ENCODE results near the gene TOP3B. TPM values are rescaled to one million over a fixed set of nuclear protein-coding genes. Genes with fewer than 3 reads are reported as not detected.
A peak's percentile ranks its signal among the peaks of the same experiment; 100 is the strongest.

TOP3B gene
- total RNA-seq, 2 experiments from 2014 or later: 45.6 to 51.6 TPM

- peaks cover 33% of the 10 kb centered on the region for H3K4me1 Mint-ChIP-seq
- POLR2A ChIA-PET: interaction anchor here (0.6 to 1.1 kb wide), 2 partner anchors 10 to 1109 kb away, joined by 3 read pairs; no protein-coding TSS in a partner anchor
- H3K36me3 Mint-ChIP-seq (ENCODE audit: low read depth): no peaks in the 10 kb centered on the region
Measured at GRCh38 chr22:21981874-21982273, 713 bp downstream of the TOP3B start.

GRCh38 chr22:21980547-21980946 is 2.0 kb downstream of the TOP3B start:
- ChIA-PET CTCF (interaction anchor here (1.1 kb wide), 1 partner anchor 28 kb away, joined by 4 read pairs; the partner anchor contains the start of gene PPM1F), POLR2A (interaction anchor here (1.1 kb wide), 1 partner anchor 9 kb away, joined by 3 read pairs; no protein-coding TSS in a partner anchor)
- no peaks in the 10 kb centered on the region for H3K9me3 Mint-ChIP-seq
- no peaks in the 10 kb centered on the region for H3K27me3 Mint-ChIP-seq
- H3K4me1 Mint-ChIP-seq: peaks cover 33% of the 10 kb centered on the region
- peaks cover 2% of the 10 kb centered on the region for H3K36me3 Mint-ChIP-seq (ENCODE audit: low read depth)
- H3K4me3 Mint-ChIP-seq: no peak overlapping the region
- no peak for DNase-seq
- peak overlapping the region; percentile 31 for H3K27ac Mint-ChIP-seq

More at GRCh38 chr22:21981874-21982273, 713 bp downstream of the TOP3B start:
- Mint-ChIP-seq H3K4me3 (peak overlapping the region; percentile 91), H3K27ac (peak overlapping the region; percentile 92), H3K9me3 (no peaks in the 10 kb centered on the region), H3K27me3 (no peaks in the 10 kb centered on the region)
- CTCF ChIA-PET: interaction anchor here (1.1 to 1.9 kb wide), 3 partner anchors 10 to 44 kb away, joined by 4 to 13 read pairs (median 5); partner anchors contain the start of gene PPM1F
- no peak for DNase-seq

GRCh38 chr22:21978564-21979386 is 3.8 kb downstream of the TOP3B start:
- no peaks in the 10 kb centered on the region for H3K27me3 Mint-ChIP-seq

GRCh38 chr22:21977814-21978213 is 4.8 kb downstream of the TOP3B start:
- H3K27ac Mint-ChIP-seq: no peak overlapping the region
- no peaks in the 10 kb centered on the region for H3K9me3 Mint-ChIP-seq
- H3K4me3 Mint-ChIP-seq: no peak overlapping the region
- no peaks in the 10 kb centered on the region for H3K27me3 Mint-ChIP-seq
- H3K4me1 Mint-ChIP-seq: peaks cover 33% of the 10 kb centered on the region
- peaks cover 7% of the 10 kb centered on the region for H3K36me3 Mint-ChIP-seq (ENCODE audit: low read depth)
- DNase-seq: no peak
- POLR2A ChIA-PET: no interaction called here
- CTCF ChIA-PET: no interaction called here

More at GRCh38 chr22:21978564-21979386, 3.8 kb downstream of the TOP3B start:
- Mint-ChIP-seq H3K4me1 (peaks cover 33% of the 10 kb centered on the region), H3K36me3 (ENCODE audit: low read depth) (peaks cover 7% of the 10 kb centered on the region), H3K4me3 (no peak overlapping the region), H3K9me3 (no peaks in the 10 kb centered on the region), H3K27ac (no peak overlapping the region)
- POLR2A ChIA-PET: no interaction called here
- CTCF ChIA-PET: interaction anchor here (1.0 kb wide), 1 partner anchor 9 kb away, joined by 3 read pairs; no protein-coding TSS in a partner anchor
- DNase-seq: no peak

- no peak overlapping the region for H3K4me3 Mint-ChIP-seq
- CTCF ChIA-PET: no interaction called here
- peaks cover 18% of the 10 kb centered on the region for H3K4me1 Mint-ChIP-seq
- no peaks in the 10 kb centered on the region for H3K27me3 Mint-ChIP-seq
- no peak overlapping the region for H3K27ac Mint-ChIP-seq
- no peaks in the 10 kb centered on the region for H3K9me3 Mint-ChIP-seq
- H3K36me3 Mint-ChIP-seq (ENCODE audit: low read depth): peaks cover 15% of the 10 kb centered on the region
- POLR2A ChIA-PET: no interaction called here
- no peak for DNase-seq
Measured at GRCh38 chr22:21975854-21976345, 6.7 kb downstream of the TOP3B start.

GRCh38 chr22:21975273-21975672 is 7.3 kb downstream of the TOP3B start:
- H3K27ac Mint-ChIP-seq: no peak overlapping the region
- POLR2A ChIA-PET: no interaction called here

GRCh38 chr22:21974058-21974649 is 8.4 kb downstream of the TOP3B start:
- CTCF ChIA-PET: no interaction called here
- peaks cover 8% of the 10 kb centered on the region for H3K4me1 Mint-ChIP-seq
- H3K9me3 Mint-ChIP-seq: no peaks in the 10 kb centered on the region
- DNase-seq: no peak
- H3K27ac Mint-ChIP-seq: no peak overlapping the region
- peaks cover 18% of the 10 kb centered on the region for H3K36me3 Mint-ChIP-seq (ENCODE audit: low read depth)
- POLR2A ChIA-PET: no interaction called here
- no peak overlapping the region for H3K4me3 Mint-ChIP-seq
- no peaks in the 10 kb centered on the region for H3K27me3 Mint-ChIP-seq

More at GRCh38 chr22:21975273-21975672, 7.3 kb downstream of the TOP3B start:
- DNase-seq: no peak
- CTCF ChIA-PET: no interaction called here
- Mint-ChIP-seq H3K4me3 (no peak overlapping the region), H3K4me1 (peaks cover 12% of the 10 kb centered on the region), H3K27me3 (no peaks in the 10 kb centered on the region), H3K36me3 (ENCODE audit: low read depth) (peaks cover 18% of the 10 kb centered on the region), H3K9me3 (no peaks in the 10 kb centered on the region)

- no peak for DNase-seq
- ChIA-PET CTCF (interaction anchor here (0.8 to 2.7 kb wide), 9 partner anchors 9 to 37 kb away, joined by 3 to 20 read pairs (median 4); partner anchors contain the start of genes PPM1F and TOP3B), POLR2A (no interaction called here)
- H3K27ac Mint-ChIP-seq: no peak overlapping the region
- H3K36me3 Mint-ChIP-seq (ENCODE audit: low read depth): peaks cover 18% of the 10 kb centered on the region
- no peaks in the 10 kb centered on the region for H3K4me1 Mint-ChIP-seq
- no peaks in the 10 kb centered on the region for H3K27me3 Mint-ChIP-seq
- no peak overlapping the region for H3K4me3 Mint-ChIP-seq
- H3K9me3 Mint-ChIP-seq: no peaks in the 10 kb centered on the region
Measured at GRCh38 chr22:21972806-21973205, 9.8 kb downstream of the TOP3B start.

GRCh38 chr22:21972293-21972779 is 10.3 kb downstream of the TOP3B start:
- Mint-ChIP-seq H3K27ac (no peak overlapping the region), H3K4me1 (no peaks in the 10 kb centered on the region), H3K36me3 (ENCODE audit: low read depth) (peaks cover 20% of the 10 kb centered on the region), H3K27me3 (no peaks in the 10 kb centered on the region), H3K4me3 (no peak overlapping the region), H3K9me3 (no peaks in the 10 kb centered on the region)
- POLR2A ChIA-PET: interaction anchor here (1.2 kb wide), 1 partner anchor 9 kb away, joined by 3 read pairs; no protein-coding TSS in a partner anchor
- DNase-seq: peak; percentile 52
- CTCF ChIA-PET: interaction anchor here (0.8 to 2.7 kb wide), 9 partner anchors 9 to 37 kb away, joined by 3 to 20 read pairs (median 4); partner anchors contain the start of genes PPM1F and TOP3B

- DNase-seq: no peak
- ChIA-PET CTCF (interaction anchor here (0.8 to 3.1 kb wide), 10 partner anchors 9 to 36 kb away, joined by 3 to 20 read pairs (median 6); partner anchors contain the start of genes PPM1F and TOP3B), POLR2A (interaction anchor here (1.2 kb wide), 1 partner anchor 9 kb away, joined by 3 read pairs; no protein-coding TSS in a partner anchor)
- H3K36me3 Mint-ChIP-seq (ENCODE audit: low read depth): peaks cover 23% of the 10 kb centered on the region
- no peak overlapping the region for H3K27ac Mint-ChIP-seq
- no peaks in the 10 kb centered on the region for H3K27me3 Mint-ChIP-seq
- no peaks in the 10 kb centered on the region for H3K9me3 Mint-ChIP-seq
- H3K4me3 Mint-ChIP-seq: no peak overlapping the region
- H3K4me1 Mint-ChIP-seq: no peaks in the 10 kb centered on the region
Measured at GRCh38 chr22:21971858-21972275, 10.7 kb downstream of the TOP3B start.

GRCh38 chr22:21970800-21971617 is 11.6 kb downstream of the TOP3B start:
- H3K27me3 Mint-ChIP-seq: no peaks in the 10 kb centered on the region
- no peak for DNase-seq
- ChIA-PET CTCF (interaction anchor here (1.7 to 3.1 kb wide), 3 partner anchors 8 to 18 kb away, joined by 7 to 13 read pairs (median 11); partner anchors contain the start of genes PPM1F and TOP3B), POLR2A (interaction anchor here (1.2 kb wide), 1 partner anchor 10 kb away, joined by 3 read pairs; no protein-coding TSS in a partner anchor)
- no peaks in the 10 kb centered on the region for H3K4me1 Mint-ChIP-seq
- H3K4me3 Mint-ChIP-seq: no peak overlapping the region
- H3K9me3 Mint-ChIP-seq: no peaks in the 10 kb centered on the region
- H3K36me3 Mint-ChIP-seq (ENCODE audit: low read depth): peaks cover 27% of the 10 kb centered on the region
- peak overlapping the region; percentile 69 for H3K27ac Mint-ChIP-seq

All from activated CD4-positive, alpha-beta T cell treated with anti-CD3 and anti-CD28 coated beads, Interleukin-2, amount 10 ng/mL, durations not matched to agents 7 days and 5 days (primary cell).